VCaP (cell line): ENCODE results near the gene CARD8.
"Not testable (repeated sequence)": the region's sequence is repeated elsewhere in the genome, so short reads cannot be mapped to it uniquely, and the experiment has no call there.

Source experiments
- H3K27ac ChIP-seq: fragments of 450-650 bp; 2 replicates; pipeline ENCODE4 v1.5.1; 2017
- CTCF ChIP-seq: fragments of 450-650 bp; conservative IDR thresholded peaks from 2 replicates; pipeline ENCODE4 v1.5.1; 2017; ENCODE audit warnings: mild to moderate bottlenecking, moderate library complexity

The CARD8 gene

GRCh38 chr19:48244281-48244680 lies 11.4 kb downstream of the CARD8 start:
- no peak for TF ChIP-seq CTCF
- H3K27ac ChIP-seq, result no peak overlapping the region

GRCh38 chr19:48241771-48242170 lies 13.9 kb downstream of the CARD8 start:
- not testable (repeated sequence) for H3K27ac ChIP-seq

- TF ChIP-seq CTCF, result no peak
- no peak overlapping the region for H3K27ac ChIP-seq
These were observed 16.1 kb downstream of the CARD8 start for GRCh38 chr19:48239582-48240141.

- no peak for TF ChIP-seq CTCF
- no peak overlapping the region for H3K27ac ChIP-seq
These were observed 16.6 kb downstream of the CARD8 start for GRCh38 chr19:48239120-48239519.

GRCh38 chr19:48237057-48237456 lies 18.7 kb downstream of the CARD8 start:
- no peak for TF ChIP-seq CTCF
- no peak overlapping the region for H3K27ac ChIP-seq

- TF ChIP-seq CTCF, result no peak
- no peak overlapping the region for H3K27ac ChIP-seq
These were observed 25.1 kb downstream of the CARD8 start for GRCh38 chr19:48230555-48231129.

- no peak overlapping the region for H3K27ac ChIP-seq
- TF ChIP-seq CTCF, result no peak
These were observed 34.1 kb downstream of the CARD8 start for GRCh38 chr19:48221628-48222027.

GRCh38 chr19:48220784-48221183 lies 34.9 kb downstream of the CARD8 start:
- not testable (repeated sequence) for H3K27ac ChIP-seq

- H3K27ac ChIP-seq, result no peak overlapping the region
- no peak for TF ChIP-seq CTCF
These were observed 36.7 kb downstream of the CARD8 start for GRCh38 chr19:48218997-48219396.
